GM18508 (cell line): ENCODE measurements around the gene XPO5.

Experiments used
- ATAC-seq: cut with Tn5 transposase; IDR thresholded peaks from one replicate; pipeline ENCODE4 v1.9.1; 2021; ENCODE audit warnings: moderate number of reproducible peaks; ENCODE audit not compliant: insufficient read depth, unreplicated experiment

The XPO5 gene

DNA sequence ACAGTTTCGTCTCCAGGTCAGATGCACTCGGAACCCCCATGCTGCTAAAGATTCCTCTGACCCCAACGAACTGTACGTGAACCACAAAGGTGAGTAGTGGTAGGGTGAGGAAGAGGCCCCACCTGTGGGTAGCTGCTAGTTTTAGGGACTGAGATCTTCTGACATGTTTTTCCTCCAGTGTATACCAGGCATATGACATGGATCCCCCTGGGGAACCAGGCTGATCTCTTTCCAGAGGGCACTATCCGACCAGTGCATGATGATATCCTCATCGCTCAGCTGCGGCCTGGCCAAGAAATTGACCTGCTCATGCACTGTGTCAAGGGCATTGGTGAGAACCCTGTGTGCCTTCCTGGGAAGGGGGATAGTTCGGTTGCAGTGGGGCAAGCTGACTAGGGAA, 55.7 kb downstream of the XPO5 start:
- no peak for ATAC-seq

DNA sequence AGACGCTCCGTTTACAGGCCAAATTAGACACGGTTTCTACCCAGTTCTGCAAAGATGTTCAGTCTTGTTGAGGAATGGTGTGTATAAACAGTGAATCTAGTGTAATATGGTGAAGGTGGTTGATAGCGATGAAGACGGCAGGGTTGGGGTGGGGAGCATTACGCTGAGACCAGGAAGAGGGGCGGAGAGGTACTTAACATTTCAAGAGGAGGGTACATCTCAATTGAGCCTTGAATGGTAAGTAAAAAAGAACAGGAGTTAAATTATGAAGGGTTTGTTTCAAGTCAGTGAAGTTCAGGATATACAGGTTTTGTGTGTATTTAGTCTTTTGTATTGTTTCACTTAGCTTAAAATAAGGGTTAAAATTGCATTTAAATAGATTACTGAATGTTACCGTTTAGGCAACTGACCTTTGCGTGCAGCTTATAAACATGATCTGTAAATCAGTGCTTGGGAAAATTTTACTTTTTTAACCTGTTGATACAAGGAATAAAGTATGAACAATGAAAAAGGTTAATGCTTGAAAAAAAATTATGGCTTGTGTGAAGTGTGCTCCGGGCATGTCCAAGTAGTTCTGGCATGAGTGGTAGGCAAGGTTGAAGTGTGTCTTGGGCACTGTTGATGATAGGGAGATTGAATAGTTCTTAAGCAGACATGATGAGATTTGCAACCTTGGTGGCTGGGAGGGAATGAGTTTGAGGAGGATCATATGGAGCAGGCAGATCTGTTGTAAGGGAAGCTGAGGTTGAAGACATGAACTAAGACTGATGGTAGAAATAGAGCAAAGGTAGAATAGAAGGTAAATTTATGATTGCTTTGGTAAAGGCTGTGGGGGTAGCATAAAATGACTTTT, 58.1 kb downstream of the XPO5 start:
- ATAC-seq: no peak

DNA sequence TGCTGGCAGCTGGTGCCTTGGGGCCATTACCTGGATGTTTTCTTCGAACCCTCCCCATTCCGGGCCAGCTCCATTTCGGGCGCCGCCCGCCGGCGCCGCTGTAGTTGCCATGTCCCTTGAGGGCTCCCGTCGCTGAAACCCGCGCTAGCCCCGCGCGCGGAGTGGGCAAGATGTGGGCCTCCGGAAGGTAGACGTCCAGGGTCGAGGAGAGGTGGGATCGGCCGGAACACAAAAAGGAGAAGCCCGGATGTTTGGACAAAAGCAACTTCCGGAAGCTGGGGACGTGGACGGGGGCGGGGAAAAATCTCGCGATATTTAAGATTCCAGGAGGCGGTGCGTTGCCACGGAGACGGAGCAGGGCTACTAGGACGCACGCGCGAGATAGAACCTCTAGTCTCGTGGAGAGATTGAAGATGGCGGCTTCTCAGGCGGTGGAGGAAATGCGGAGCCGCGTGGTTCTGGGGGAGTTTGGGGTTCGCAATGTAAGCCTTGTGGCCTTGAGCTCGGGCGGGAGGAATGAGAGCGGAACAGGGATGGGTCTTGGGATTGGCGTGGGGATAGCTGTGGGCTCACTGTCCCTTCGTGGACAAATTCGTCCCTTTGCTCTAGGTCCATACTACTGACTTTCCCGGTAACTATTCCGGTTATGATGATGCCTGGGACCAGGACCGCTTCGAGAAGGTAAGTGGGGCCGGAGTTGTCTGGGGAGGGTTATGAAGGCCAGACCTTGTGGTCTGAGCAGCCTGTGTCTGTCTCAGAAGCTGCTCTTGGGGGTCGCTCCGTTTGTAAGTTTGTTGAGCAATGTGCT, 58.9 kb downstream of the XPO5 start, which contains the start of the genes POLR1C and YIPF3:
Gene POLR1C, plus strand, starts transcription at position 393 of the 808 bp plus-strand sequence. Its CDS starts 21 bp downstream, at position 414.
Gene YIPF3, minus strand, starts transcription at position 230 of the 808 bp plus-strand sequence. Its CDS starts 119 bp downstream, at position 111.
- ATAC-seq: peak; percentile 74

DNA sequence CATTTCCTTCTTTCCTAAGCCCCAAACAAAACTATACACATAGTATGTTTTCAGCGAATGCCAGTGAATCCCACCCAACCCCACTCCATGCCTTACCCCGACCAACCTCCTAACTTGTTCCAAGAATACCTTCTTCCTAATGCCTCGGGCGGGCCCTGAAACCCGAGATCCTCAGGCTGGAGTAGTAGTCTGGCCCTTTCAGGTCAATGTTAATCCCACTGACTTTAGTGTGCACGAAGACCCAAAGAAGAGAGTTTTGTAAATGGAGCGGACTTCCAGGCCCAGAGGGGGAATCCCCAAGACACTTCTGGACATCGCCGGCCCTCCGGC, 59.5 kb downstream of the XPO5 start:
- no peak for ATAC-seq

DNA sequence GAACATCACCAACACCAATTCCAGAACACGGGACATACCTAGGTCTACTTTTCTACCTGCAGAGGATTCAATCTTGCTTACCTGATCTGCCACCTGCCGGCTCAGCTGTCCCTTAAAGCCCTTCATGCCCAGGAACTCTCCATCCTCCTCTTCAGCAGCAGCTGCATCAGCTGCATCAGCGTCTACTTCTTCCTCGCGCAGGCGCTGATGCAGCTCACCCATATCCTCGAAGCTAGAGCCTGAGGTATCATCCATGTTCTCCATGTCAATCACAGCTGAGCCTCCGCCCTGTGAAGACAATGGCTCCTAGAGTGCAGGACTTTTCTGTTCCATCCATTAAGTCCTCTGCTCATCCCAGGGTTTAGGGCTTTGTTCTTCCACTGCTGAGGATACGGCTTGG, 60.0 kb downstream of the XPO5 start:
- no peak for ATAC-seq

DNA sequence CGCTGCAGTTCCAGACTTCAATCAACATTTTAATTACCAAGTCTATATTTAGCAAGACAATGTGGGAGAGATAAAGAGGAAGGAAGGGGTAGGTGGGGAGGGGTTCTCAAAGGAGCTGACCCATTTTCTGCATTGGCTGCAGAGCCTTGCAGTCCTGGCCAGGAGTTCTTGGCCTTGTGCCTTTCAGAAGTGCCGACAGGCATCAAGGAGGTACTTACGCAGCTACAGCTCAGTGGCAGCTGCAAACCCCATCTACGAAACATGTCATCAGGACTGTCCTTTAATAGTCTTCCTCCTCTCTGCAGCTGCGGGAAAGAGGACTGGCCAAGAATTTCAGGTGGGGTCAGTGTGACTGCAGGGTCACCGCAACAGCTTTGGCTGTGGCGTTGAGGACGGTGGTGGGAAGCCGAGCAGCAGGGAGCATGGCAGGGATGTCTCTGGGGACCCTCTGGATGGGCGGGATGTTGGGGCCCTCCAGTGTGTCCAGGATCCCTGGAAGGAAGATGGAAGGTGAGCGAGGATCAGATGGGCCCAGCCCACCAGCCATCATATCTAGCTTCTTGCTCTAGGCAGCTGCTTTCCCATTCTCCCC, 63.9 kb downstream of the XPO5 start:
- no peak for ATAC-seq

DNA sequence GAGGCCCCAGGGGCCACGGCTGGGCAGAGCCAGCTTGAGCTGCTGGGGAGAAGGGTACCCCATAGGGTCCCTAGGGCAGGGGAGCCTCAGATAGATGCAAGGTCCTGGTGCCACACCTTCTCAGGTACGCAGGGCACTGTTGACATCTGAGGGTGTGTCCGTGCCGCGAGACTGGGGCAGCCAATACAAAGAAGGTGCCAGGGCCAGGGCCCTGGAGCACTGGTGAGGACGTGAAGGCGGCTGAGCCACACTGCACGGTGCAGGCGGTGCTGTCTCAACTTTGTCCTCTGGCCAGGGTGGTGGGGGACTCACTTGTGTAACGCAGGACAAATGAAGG, 65.0 kb downstream of the XPO5 start:
- no peak for ATAC-seq

DNA sequence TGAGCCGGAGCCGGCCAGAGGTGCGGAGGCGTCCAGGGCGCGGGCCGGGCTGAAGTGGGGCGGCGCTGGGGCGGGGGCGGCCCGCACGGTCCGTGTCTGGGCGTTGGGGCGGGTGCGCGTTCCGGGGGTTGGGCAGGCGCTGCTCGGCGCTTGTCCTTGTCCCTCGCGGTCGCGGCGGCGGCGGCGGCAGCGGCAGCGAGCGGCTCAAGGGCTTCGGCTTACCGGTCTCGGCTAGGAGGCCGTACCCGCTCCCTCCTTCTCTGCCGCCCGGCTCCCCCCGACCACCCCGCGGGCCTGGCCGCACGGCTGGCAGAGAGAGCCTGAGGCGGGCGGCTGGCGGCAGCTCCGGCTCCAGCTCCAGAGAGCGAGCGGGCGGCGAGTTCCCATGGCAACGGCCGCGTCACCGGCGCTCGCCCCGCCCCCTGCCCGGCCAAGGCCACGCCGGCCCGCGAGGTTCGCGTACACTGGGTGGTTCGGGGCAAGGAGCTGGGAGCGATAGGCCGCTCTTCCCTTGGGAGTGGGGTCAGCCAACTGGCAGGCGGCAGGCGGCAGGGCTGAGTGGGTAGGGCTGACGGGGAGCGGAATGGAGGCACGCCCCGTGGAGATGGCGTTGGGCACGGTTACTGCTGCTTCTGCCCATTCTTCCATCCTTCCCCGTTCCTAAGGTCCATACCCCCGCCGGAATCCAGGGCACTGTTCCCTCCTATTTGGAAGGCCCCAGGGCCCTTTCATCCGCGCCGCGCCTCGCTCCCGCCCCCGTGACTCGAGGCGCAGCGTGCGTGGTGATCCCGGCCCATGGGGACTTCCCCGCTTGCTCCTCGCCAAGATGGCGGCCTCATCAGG, 65.6 kb downstream of the XPO5 start, which contains the start of gene LRRC73:
Gene LRRC73, minus strand, starts transcription at position 363 of the 843 bp plus-strand sequence. CDS start 561 bp downstream, outside the sequence.
- ATAC-seq: no peak

DNA sequence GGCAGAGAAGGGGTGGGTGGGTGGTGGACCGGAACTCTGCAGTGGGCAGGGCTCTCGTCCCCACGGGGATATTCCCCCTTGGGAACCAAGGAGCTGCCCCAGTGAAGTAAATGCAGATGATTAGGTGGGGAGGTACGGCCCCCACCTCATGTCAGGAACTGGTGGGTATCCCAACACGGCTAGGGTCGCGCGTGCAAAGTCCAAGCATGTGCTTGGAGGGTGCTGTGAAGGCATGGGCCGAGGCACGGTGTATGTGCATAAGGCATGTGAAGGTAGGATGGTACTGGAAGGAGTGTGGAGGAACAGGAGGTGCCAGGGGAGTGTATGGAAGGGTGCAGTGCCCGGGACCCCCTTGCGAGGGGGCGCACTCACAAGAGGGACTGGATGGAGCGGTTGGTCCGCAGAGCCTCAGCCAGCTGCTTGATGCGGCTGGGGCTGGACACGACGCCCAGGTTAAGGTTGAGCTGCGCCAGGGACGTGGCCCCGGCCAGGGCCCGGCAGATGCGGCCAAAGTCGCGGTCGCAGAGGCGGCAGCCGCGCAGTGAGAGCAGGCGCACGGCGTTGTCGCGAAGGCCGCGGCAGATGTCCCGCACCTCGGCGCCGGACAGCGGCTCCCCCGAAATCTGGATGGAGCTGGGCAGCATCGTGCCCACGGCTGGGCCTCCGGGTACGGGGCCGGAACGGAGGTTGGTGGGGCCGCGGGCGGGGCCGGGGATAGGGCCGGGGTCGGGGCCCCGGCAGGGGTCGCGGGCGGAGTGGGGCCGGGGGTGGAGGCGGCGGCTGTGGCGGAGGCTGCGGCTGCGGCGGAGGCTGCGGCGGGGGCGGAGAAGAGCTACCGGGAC, 66.5 kb downstream of the XPO5 start:
- no peak for ATAC-seq

DNA sequence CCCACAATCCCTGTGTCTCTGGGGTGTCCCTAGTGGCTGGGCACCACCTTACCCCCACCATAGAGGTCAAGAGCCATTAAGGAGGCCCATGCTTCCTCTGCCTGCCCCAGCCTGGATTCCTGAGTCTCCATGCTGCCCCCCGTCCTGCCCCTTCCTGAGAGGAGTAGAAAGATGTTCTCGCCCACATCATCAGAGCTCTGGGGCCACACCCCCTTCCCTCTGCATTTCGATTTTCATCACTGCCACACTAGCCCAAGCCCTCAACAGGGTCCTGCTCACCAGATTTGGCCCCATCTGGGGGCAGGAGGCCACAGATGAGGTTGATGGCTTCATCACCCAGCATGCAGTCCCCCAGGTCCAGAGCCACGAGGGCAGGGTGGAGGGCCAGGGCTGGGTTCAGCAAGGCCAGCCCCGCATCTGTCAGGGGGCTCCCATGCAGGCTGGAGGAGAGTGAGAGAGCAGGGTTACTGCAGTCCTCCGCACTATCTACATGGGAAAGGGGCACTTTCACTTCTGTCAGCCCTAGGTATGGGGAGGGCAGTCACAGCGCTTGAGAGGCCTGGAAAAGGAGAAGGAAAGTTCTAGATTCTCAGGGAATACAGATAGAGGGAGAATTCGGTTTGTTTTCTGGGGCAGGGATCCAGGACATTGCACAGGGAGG, 67.2 kb downstream of the XPO5 start:
- no peak for ATAC-seq

DNA sequence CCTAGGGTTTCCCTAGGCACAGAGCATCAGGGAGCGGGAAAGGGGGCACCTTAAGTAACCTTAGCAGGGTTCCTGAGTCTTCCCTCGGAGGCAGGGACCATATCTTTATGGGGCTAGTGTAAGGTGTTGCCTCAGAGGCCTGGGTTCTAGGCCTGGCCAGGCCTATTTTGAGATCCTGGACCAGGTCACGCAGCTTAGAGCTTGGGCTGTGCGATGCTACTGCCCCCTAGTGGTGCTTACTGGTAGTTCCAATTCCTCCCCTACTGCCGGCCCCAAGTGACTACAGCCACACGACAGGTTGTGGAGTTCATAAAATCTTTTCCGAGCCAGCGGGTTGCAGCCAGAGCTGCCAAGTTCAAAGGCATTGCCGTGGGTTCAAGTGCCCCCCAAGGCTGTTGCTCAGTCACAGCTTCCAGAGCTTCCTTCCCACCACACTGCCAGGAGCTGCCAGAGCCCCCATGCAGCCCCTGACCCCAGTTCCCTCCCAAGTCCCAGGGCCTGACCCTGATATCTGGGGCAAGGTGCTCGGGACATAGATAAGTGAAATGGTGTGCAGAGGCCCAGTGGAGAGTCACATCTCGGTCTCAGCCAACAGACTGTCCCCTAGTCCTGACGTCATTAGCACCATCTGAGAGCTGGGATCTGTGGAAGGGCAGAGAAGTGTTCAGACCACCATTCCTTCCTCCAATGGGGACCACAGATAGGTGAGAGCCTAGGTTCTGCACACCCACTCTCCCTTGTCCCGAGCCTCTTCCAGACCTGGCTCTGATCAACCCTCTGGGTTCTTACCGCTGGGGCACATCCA, 69.0 kb downstream of the XPO5 start:
- no peak for ATAC-seq

DNA sequence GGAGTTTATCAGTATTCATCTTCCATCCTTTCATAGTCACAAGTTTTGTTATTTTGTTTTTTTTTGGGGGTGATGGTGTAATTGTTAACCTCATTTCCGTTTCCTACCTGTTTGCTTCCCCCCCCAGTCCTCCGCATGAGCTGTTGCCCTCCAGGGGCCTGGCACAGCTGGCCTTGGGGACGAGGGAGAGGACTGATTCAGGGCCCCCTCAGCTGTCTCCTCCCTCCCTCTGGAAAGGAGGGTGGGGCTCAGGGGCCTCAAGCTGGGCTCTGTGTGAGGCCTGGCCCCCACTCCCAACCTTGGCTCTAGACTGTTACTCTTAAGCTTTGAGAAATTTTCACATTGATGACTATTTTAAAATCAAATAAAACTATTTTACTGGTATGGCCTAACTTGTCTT, 69.7 kb downstream of the XPO5 start:
- no peak for ATAC-seq

DNA sequence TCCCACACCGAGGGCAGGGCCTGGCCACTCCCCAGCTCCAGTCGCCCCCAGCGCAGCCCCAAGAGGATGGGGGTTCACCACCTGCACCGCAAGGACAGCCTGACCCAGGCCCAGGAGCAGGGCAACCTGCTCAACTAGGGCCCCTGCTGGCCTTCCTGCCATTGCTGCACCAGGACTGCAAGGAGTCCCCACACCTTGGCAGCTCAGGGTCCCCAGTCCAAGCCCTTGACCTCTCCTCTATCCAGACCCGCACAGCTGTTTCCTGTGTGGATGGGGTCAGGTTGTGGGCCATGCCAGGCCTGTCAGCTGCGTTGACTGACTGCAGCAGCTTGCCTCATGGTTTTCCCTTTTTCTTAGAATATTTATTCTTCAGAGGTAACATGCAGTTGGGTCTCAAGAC, 70.1 kb downstream of the XPO5 start:
- ATAC-seq: no peak

DNA sequence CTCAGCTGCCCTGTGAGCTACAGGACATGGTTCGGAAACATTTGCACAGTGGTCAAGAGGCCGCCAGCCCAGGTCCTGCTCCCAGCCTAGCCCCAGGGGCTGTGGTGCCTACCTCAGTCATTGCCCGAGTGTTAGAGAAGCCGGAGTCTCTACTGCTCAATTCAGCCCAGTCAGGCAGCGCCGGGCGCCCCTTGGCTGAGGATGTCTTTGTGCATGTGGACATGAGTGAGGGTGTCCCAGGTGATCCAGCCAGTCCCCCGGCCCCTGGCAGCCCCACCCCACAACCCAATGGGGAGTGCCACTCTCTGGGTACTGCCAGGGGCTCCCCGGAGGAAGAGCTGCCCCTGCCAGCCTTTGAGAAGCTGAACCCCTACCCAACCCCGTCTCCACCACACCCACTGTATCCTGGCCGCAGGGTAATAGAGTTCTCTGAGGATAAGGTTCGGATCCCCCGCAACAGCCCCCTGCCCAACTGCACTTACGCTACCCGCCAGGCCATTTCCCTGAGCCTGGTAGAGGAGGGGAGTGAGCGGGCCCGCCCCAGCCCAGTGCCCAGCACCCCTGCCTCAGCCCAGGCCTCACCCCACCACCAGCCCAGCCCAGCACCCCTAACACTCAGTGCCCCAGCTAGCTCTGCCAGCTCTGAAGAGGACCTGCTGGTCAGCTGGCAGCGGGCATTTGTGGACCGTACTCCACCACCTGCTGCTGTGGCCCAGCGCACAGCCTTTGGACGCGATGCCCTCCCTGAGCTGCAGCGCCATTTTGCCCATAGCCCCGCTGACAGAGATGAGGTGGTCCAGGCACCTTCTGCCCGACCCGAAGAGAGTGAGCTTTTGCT, 70.9 kb downstream of the XPO5 start:
- no peak for ATAC-seq

DNA sequence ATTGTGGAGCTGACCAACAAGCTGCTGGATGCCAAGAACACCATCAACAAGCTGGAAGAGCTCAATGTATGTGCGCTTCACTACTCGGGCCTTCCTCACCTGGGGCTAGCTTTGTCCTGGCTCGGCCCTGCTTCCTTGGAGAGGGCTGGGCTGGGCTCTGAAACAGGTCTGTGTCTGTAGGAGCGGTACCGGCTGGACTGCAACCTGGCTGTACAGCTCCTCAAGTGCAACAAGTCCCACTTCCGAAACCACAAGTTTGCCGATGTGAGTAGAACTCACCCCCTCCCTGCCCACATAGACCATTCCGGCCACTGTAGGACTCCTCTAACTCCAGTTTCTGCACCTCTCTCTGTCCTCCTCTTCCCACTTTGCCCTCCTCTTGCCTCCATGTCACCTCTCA, 72.4 kb downstream of the XPO5 start:
- no peak for ATAC-seq

DNA sequence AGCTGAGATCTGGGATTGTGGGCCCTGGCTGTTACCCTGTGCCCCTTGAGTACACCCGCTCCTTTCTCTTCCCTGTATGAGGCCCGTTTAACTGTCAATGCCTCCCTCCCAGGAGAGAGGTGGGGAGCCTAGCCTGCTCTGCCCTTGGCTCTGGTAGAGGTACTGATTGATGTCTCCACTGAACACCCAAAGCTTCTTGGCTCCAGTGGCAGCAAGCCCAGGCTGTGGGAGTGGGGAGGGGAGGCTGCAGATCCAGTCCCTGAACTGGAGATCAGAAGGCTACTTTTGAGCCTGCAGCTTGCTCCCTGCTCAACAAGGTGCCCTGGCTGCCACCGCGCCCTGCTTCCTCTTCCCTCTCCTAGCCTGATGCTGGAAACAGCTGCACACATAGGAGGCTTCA, 73.2 kb downstream of the XPO5 start:
- ATAC-seq: no peak

DNA sequence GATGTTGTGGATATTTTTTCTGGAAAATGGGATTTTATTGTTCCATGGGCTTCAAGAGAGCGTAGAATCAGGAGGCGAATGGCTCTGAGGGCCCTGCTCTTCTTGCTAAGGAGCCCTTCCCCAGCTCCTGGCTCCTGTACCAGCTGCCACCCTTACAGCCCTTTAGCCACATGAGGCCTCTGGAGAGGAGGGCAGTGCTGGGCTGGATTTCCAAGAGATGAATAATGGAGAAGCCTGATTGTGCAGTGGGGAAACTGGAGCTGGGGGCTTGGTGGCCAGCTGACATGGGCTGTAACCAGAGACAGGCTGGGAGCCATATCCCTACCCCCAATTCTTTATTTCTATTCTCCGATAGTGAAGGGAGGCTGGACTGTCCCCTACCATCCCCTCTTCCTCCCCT, 74.9 kb downstream of the XPO5 start:
- ATAC-seq: no peak
